GM12878 (cell line): ENCODE measurements around the gene UBR2. TPM values are rescaled to one million over a fixed set of nuclear protein-coding genes. Genes with fewer than 3 reads are reported as not detected.

Experiments
- ATAC-seq: fragments of 200-7000 bp; cut with Tn5 transposase; 3 replicates; pipeline ENCODE4 v1.9.1; 2020; ENCODE audit warnings: mild to moderate bottlenecking, moderate library complexity
- BruUV-seq: library from RNA; stranded (reverse); fragments of 400-500 nt; replicated peaks from 2 replicates; lab custom pipeline; 2021; lab: Mats Ljungman, UMichigan
- CTCF ChIA-PET: fragments of 300-600 bp; sonication (Branson Sonifier 250); formaldehyde crosslinking; extraction: SDS; loops from one replicate; lab custom pipeline; 2021; ENCODE audit warnings: inconsistent platforms; lab: Yijun Ruan, JAX
- POLR2A ChIA-PET: fragments of 350-600 bp; formaldehyde crosslinking; extraction: SDS; loops from one replicate; lab custom pipeline; 2021; ENCODE audit warnings: inconsistent platforms; lab: Charles Lee
- RAD21 ChIA-PET: fragments of 300-600 bp; sonication (Branson Sonifier 250); formaldehyde crosslinking; loops from one replicate; lab custom pipeline; 2023; ENCODE audit warnings: antibody characterized with exemption; ENCODE audit not compliant: unreplicated experiment; lab: Charles Lee
- SMC1A ChIA-PET: fragments of 300-600 bp; sonication (Branson Sonifier 250); formaldehyde crosslinking; loops from one replicate; lab custom pipeline; 2023; ENCODE audit not compliant: unreplicated experiment, uncharacterized antibody; lab: Charles Lee
- DNase-seq: peaks from one replicate; pipeline ENCODE4 v3.0.0-alpha.2; 2011; ENCODE audit warnings: low read depth, low spot score
- FAIRE-seq: peaks from 3 replicates; lab custom pipeline; 2011; peaks lifted over from hg19 to GRCh38; lab: Jason Lieb, UNC
- H2AFZ ChIP-seq: 2 replicates; pipeline ENCODE4 v1.6.0; 2011; ENCODE audit warnings: low read depth, low read length, control low read depth; ENCODE audit not compliant: control insufficient read depth
- H3K27ac ChIP-seq: 2 replicates; pipeline ENCODE4 v1.5.1; 2011; ENCODE audit warnings: control low read depth; ENCODE audit not compliant: control insufficient read depth, insufficient read depth
- H3K27me3 ChIP-seq, 2 experiments: replicated peaks in 1 of 2; 2 replicates each; pipeline versions ENCODE4 v1.6.0 to v1.6.1; 2011; ENCODE audit warnings: low read length in 1 of 2; ENCODE audit not compliant: control insufficient read depth in 2 of 2, insufficient read depth in 2 of 2
- H3K36me3 ChIP-seq, 2 experiments: 2 replicates each; pipeline ENCODE4 v1.5.1; 2011; ENCODE audit warnings: low read length in 1 of 2; ENCODE audit not compliant: control insufficient read depth in 2 of 2, insufficient read depth in 2 of 2
- H3K4me1 ChIP-seq: 2 replicates; pipeline ENCODE4 v1.6.1; 2011; ENCODE audit warnings: mild to moderate bottlenecking, low read length, moderate library complexity, mixed read lengths; ENCODE audit not compliant: control insufficient read depth, insufficient read depth
- H3K4me2 ChIP-seq: 2 replicates; pipeline ENCODE4 v1.6.0; 2011; ENCODE audit warnings: control low read depth; ENCODE audit not compliant: control insufficient read depth, insufficient read depth
- H3K4me3 ChIP-seq: fragments of 200-600 bp; sonication (generic); 2 replicates; pipeline ENCODE4 v1.5.1; 2016
- H3K79me2 ChIP-seq: 2 replicates; pipeline ENCODE4 v1.6.0; 2011; ENCODE audit warnings: low read length; ENCODE audit not compliant: control insufficient read depth, insufficient read depth
- H3K9ac ChIP-seq: 2 replicates; pipeline ENCODE4 v1.8.0; 2011; ENCODE audit warnings: low read length, control low read depth, mixed read lengths; ENCODE audit not compliant: control insufficient read depth, insufficient read depth
- H3K9me3 ChIP-seq: replicated peaks from 3 replicates; pipeline ENCODE4 v1.5.1; 2011; ENCODE audit warnings: mild to moderate bottlenecking, low read length; ENCODE audit not compliant: control insufficient read depth, insufficient read depth
- H4K20me1 ChIP-seq: 2 replicates; pipeline ENCODE4 v1.6.0; 2011; ENCODE audit not compliant: control insufficient read depth, insufficient read depth
- BMI1 ChIP-seq: fragments of 450-650 bp; IDR thresholded peaks from 2 replicates; pipeline ENCODE4 v1.6.1; 2016; ENCODE audit warnings: mild to moderate bottlenecking, moderate library complexity, borderline replicate concordance
- CHD4 ChIP-seq: fragments of 200-600 bp; sonication (generic); IDR thresholded peaks from 2 replicates; pipeline ENCODE4 v1.6.1; 2016; ENCODE audit warnings: mild to moderate bottlenecking
- EP300 ChIP-seq, 2 experiments: fragments of 150-350 bp in 1 of 2; IDR thresholded peaks; 2 replicates each; pipeline ENCODE4 v1.6.1; 2011 to 2012; ENCODE audit warnings: low read depth in 2 of 2, low read length in 2 of 2, borderline replicate concordance in 1 of 2, improper control_type of control experiment in 1 of 2, inconsistent platforms in 1 of 2; ENCODE audit not compliant: control insufficient read depth in 1 of 2
- KAT2A ChIP-seq: conservative IDR thresholded peaks from 2 replicates; pipeline ENCODE4 v1.6.1; 2011; ENCODE audit warnings: low read depth, low read length; ENCODE audit not compliant: control insufficient read depth
- MEF2B ChIP-seq: fragments of 450-650 bp; IDR thresholded peaks from 2 replicates; pipeline ENCODE4 v1.6.1; 2018; ENCODE audit warnings: mild to moderate bottlenecking, moderate library complexity; ENCODE audit not compliant: partially characterized antibody, poor library complexity, severe bottlenecking
- MXI1 ChIP-seq: fragments of 150-350 bp; IDR thresholded peaks from 2 replicates; pipeline ENCODE4 v1.6.1; 2011; ENCODE audit warnings: low read depth, mild to moderate bottlenecking, inconsistent platforms, low read length, improper control_type of control experiment
- POU2F2 ChIP-seq: IDR thresholded peaks from 3 replicates; pipeline ENCODE4 v1.6.1; 2011; ENCODE audit warnings: low read depth, mild to moderate bottlenecking, low read length, borderline replicate concordance
- SIX5 ChIP-seq: IDR thresholded peaks from 2 replicates; pipeline ENCODE4 v1.6.1; 2011; ENCODE audit warnings: mild to moderate bottlenecking, low read depth, low read length, moderate library complexity; ENCODE audit not compliant: severe bottlenecking
- ZNF207 ChIP-seq: fragments of 450-650 bp; IDR thresholded peaks from 2 replicates; pipeline ENCODE4 v1.6.1; 2014; ENCODE audit warnings: antibody characterized with exemption, mild to moderate bottlenecking, borderline replicate concordance
- WGBS: methylation state at CpG from one replicate; pipeline ENCODE4 v1.1.6; 2016; ENCODE audit warnings: low lambda C conversion rate; ENCODE audit not compliant: insufficient replicate concordance, insufficient coverage; ENCODE audit errors: missing lambda C conversion rate; 5-methylcytosine and 5-hydroxymethylcytosine counted together
- in situ Hi-C: fragments of 300-500 bp; cut with MboI; formaldehyde crosslinking; loops from 9 replicates; pipeline ENCODE4 v1.14.3; 2018; ENCODE audit warnings: mixed read lengths
- intact Hi-C: fragments of 100-400 bp; cut with micrococcal nuclease; formaldehyde crosslinking; loops from one replicate; pipeline ENCODE4 v1.14.2; 2022; ENCODE audit not compliant: unreplicated experiment
- polyA plus RNA-seq, 11 experiments: library from polyadenylated mRNA; depleted of rRNA in 4 of 11; unstranded in 6 of 11; stranded (reverse) in 5 of 11; fragments of >200 nt; fragmentation: Nextera tagmentation in 4 of 11; fragmentation: Illumina TruSeq in 1 of 11; extraction: Ambion mirVana in 4 of 11; extraction: Trizol in 1 of 11; gene quantifications; 1 replicate in 1 of 11; 2 replicates in 10 of 11; pipeline versions ENCODE4 v1.2.1 to v1.2.3, GENCODE V29; 2011 to 2016; ENCODE audit warnings: inconsistent platforms in 2 of 11, missing spikeins in 2 of 11, low read depth in 1 of 11
- total RNA-seq, 4 experiments: library from RNA; depleted of rRNA in 3 of 4; stranded (reverse); fragments of >200 nt in 3 of 4; fragmentation: Illumina TruSeq in 1 of 4; extraction: Trizol in 1 of 4; gene quantifications; 2 replicates each; pipeline versions ENCODE4 v1.2.1 to v1.2.3, GENCODE V29; 2013 to 2021
- TF ChIP-seq, protein P1 (sequence below): fragments of 450-650 bp; IDR thresholded peaks from 2 replicates; pipeline ENCODE4 v1.6.1; 2018; ENCODE audit warnings: borderline replicate concordance, mild to moderate bottlenecking; ENCODE audit not compliant: partially characterized antibody
- TF ChIP-seq, protein P2 (sequence below): fragments of 450-650 bp; IDR thresholded peaks from 2 replicates; pipeline ENCODE4 v1.6.1; 2017; ENCODE audit warnings: antibody characterized with exemption, mild to moderate bottlenecking, moderate library complexity
- TF ChIP-seq, protein P3 (sequence below): fragments of 450-650 bp; IDR thresholded peaks from 2 replicates; pipeline ENCODE4 v1.6.1; 2014; ENCODE audit warnings: mild to moderate bottlenecking
- TF ChIP-seq, protein P4 (sequence below): fragments of 450-650 bp; IDR thresholded peaks from 2 replicates; pipeline ENCODE4 v1.6.1; 2017; ENCODE audit warnings: mild to moderate bottlenecking, moderate library complexity

Gene UBR2
- total and polyA plus RNA-seq, 10 of the 15 experiments (the other 5 are each of a cell fraction or from before 2014, with no cell fraction given), result 2.3 to 18.4 (median 9.6) TPM

DNA sequence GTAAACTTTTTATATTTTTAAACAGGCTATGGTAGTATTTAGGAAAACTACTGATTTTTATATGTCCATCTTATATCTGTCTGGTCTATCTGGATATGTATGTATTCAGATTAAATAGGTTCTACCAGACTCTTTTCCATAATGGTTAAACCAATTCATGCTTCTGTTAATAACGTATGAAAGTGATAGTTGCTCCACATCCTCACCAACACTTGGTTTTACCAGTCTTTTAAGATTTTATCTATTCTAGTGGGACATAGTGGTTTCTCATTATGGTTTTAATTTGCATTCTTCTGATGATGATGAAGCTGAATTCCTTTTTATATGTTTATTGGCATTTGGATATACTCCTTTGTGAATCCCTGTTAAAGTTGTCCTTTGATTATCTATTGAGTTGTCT is 56.1 kb downstream of the UBR2 start:
- FAIRE-seq, result no peak
- in situ Hi-C loops, result no loop called here
- CTCF ChIA-PET, result interaction anchor here (1.4 kb wide), 1 partner anchor 44 kb away, joined by 4 read pairs; no protein-coding TSS in a partner anchor
- TF ChIP-seq SIX5, result no peak
- TF ChIP-seq, protein P1, sequence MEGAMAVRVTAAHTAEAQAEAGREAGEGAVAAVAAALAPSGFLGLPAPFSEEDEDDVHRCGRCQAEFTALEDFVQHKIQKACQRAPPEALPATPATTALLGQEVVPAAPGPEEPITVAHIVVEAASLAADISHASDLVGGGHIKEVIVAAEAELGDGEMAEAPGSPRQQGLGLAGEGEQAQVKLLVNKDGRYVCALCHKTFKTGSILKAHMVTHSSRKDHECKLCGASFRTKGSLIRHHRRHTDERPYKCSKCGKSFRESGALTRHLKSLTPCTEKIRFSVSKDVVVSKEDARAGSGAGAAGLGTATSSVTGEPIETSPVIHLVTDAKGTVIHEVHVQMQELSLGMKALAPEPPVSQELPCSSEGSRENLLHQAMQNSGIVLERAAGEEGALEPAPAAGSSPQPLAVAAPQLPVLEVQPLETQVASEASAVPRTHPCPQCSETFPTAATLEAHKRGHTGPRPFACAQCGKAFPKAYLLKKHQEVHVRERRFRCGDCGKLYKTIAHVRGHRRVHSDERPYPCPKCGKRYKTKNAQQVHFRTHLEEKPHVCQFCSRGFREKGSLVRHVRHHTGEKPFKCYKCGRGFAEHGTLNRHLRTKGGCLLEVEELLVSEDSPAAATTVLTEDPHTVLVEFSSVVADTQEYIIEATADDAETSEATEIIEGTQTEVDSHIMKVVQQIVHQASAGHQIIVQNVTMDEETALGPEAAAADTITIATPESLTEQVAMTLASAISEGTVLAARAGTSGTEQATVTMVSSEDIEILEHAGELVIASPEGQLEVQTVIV, result no peak
- TF ChIP-seq, protein P2, sequence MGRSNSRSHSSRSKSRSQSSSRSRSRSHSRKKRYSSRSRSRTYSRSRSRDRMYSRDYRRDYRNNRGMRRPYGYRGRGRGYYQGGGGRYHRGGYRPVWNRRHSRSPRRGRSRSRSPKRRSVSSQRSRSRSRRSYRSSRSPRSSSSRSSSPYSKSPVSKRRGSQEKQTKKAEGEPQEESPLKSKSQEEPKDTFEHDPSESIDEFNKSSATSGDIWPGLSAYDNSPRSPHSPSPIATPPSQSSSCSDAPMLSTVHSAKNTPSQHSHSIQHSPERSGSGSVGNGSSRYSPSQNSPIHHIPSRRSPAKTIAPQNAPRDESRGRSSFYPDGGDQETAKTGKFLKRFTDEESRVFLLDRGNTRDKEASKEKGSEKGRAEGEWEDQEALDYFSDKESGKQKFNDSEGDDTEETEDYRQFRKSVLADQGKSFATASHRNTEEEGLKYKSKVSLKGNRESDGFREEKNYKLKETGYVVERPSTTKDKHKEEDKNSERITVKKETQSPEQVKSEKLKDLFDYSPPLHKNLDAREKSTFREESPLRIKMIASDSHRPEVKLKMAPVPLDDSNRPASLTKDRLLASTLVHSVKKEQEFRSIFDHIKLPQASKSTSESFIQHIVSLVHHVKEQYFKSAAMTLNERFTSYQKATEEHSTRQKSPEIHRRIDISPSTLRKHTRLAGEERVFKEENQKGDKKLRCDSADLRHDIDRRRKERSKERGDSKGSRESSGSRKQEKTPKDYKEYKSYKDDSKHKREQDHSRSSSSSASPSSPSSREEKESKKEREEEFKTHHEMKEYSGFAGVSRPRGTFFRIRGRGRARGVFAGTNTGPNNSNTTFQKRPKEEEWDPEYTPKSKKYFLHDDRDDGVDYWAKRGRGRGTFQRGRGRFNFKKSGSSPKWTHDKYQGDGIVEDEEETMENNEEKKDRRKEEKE, result no peak
- no peak for TF ChIP-seq ZNF207
- no peak for TF ChIP-seq EP300 (IDR thresholded peaks at IDR 0.05; ENCODE audit: borderline replicate concordance in 1 of 2, control insufficient read depth in 1 of 2, low read depth in 2 of 2, low read length in 2 of 2)
- TF ChIP-seq CHD4, result no peak
- TF ChIP-seq MEF2B, result no peak
- TF ChIP-seq, protein P3, sequence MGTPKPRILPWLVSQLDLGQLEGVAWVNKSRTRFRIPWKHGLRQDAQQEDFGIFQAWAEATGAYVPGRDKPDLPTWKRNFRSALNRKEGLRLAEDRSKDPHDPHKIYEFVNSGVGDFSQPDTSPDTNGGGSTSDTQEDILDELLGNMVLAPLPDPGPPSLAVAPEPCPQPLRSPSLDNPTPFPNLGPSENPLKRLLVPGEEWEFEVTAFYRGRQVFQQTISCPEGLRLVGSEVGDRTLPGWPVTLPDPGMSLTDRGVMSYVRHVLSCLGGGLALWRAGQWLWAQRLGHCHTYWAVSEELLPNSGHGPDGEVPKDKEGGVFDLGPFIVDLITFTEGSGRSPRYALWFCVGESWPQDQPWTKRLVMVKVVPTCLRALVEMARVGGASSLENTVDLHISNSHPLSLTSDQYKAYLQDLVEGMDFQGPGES, result no peak
- no peak for TF ChIP-seq KAT2A
- TF ChIP-seq MXI1, result no peak
- TF ChIP-seq, protein P4, sequence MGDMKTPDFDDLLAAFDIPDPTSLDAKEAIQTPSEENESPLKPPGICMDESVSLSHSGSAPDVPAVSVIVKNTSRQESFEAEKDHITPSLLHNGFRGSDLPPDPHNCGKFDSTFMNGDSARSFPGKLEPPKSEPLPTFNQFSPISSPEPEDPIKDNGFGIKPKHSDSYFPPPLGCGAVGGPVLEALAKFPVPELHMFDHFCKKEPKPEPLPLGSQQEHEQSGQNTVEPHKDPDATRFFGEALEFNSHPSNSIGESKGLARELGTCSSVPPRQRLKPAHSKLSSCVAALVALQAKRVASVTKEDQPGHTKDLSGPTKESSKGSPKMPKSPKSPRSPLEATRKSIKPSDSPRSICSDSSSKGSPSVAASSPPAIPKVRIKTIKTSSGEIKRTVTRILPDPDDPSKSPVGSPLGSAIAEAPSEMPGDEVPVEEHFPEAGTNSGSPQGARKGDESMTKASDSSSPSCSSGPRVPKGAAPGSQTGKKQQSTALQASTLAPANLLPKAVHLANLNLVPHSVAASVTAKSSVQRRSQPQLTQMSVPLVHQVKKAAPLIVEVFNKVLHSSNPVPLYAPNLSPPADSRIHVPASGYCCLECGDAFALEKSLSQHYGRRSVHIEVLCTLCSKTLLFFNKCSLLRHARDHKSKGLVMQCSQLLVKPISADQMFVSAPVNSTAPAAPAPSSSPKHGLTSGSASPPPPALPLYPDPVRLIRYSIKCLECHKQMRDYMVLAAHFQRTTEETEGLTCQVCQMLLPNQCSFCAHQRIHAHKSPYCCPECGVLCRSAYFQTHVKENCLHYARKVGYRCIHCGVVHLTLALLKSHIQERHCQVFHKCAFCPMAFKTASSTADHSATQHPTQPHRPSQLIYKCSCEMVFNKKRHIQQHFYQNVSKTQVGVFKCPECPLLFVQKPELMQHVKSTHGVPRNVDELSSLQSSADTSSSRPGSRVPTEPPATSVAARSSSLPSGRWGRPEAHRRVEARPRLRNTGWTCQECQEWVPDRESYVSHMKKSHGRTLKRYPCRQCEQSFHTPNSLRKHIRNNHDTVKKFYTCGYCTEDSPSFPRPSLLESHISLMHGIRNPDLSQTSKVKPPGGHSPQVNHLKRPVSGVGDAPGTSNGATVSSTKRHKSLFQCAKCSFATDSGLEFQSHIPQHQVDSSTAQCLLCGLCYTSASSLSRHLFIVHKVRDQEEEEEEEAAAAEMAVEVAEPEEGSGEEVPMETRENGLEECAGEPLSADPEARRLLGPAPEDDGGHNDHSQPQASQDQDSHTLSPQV, result no peak
- no peak for TF ChIP-seq BMI1
- TF ChIP-seq POU2F2, result no peak

More for the DNA sequence above, 56.1 kb downstream of the UBR2 start:
- H3K36me3 ChIP-seq, result peaks cover 0 to 19% of the 10 kb centered on the region in 2 experiments; a peak in 3 of 4 replicates
- H2AFZ ChIP-seq, result no peak overlapping the region
- H3K9me3 ChIP-seq, result no peaks in the 10 kb centered on the region
- ChIA-PET RAD21 (no interaction called here), SMC1A (interaction anchor here (1.4 to 1.7 kb wide), 3 partner anchors 15 to 45 kb away, joined by 3 to 4 read pairs (median 4); no protein-coding TSS in a partner anchor), POLR2A (no interaction called here)
- H3K4me3 ChIP-seq, result no peak overlapping the region
- DNase-seq (no peak), ATAC-seq (no peak)
- no peak overlapping the region for H3K9ac ChIP-seq
- H3K4me2 ChIP-seq, result no peak overlapping the region
- 100% methylated on average over 1 of the region's 1 CpG for WGBS
- intact Hi-C loops, result no loop called here
- H3K4me1 ChIP-seq, result no peaks in the 10 kb centered on the region
- no TSS peak for BruUV-seq
- H3K27me3 ChIP-seq, result no peaks in the 10 kb centered on the region
- no peak overlapping the region for H3K27ac ChIP-seq
- H3K79me2 ChIP-seq, result no peaks in the 10 kb centered on the region
- no peaks in the 10 kb centered on the region for H4K20me1 ChIP-seq
